Measurements from ENCODE around the gene ALK.

The ALK gene

DNA sequence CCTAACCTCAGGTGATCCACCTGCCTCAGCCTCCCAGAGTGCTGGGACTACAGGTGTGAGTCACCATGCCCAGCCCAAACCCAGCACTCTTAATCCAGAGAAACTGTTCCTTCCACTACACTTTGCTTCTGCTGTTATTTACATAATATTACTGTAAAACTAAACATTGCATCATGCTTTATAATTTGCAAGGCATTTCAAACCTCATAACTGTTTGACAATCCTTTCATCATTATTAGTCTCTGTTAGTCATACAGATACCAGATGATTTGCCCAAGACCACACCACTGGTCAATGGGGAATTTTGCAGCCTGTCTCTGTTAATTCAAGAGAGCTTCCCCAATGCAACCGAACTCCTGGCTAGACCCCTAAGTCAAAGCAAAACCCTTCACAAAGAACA, 338.3 kb downstream of the ALK start:
- H3K27ac ChIP-seq, result no peak overlapping the region
- no peak overlapping the region for H3K4me3 ChIP-seq (ENCODE audit: low read depth in 1 of 2, low read length in 1 of 2)
- no peaks in the 10 kb centered on the region for H3K36me3 ChIP-seq

DNA sequence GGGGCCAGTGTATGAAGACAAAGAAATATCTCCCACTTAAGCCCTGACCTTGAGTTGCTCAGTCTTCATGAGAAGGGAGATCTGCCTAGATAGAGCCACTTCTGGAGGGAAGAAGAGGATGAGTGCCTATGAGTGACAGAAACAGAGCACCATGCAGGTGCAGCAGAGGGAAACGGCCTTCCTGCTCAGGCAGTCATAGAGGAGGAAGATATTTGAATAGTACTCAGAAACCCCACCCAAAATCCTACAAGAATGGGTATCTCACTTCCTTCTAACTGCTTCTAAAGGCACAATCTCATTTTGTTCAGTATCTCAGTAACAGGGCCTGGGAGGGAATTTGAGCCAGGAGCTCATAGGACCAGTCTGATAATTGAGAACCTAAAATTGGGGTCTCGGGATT, 339.3 kb downstream of the ALK start:
- H3K9me3 ChIP-seq, result no peaks in the 10 kb centered on the region
- no peak overlapping the region for H3K4me3 ChIP-seq (ENCODE audit: low read depth in 1 of 2, low read length in 1 of 2)
- no peaks in the 10 kb centered on the region for H3K36me3 ChIP-seq
- TF ChIP-seq, protein P1, sequence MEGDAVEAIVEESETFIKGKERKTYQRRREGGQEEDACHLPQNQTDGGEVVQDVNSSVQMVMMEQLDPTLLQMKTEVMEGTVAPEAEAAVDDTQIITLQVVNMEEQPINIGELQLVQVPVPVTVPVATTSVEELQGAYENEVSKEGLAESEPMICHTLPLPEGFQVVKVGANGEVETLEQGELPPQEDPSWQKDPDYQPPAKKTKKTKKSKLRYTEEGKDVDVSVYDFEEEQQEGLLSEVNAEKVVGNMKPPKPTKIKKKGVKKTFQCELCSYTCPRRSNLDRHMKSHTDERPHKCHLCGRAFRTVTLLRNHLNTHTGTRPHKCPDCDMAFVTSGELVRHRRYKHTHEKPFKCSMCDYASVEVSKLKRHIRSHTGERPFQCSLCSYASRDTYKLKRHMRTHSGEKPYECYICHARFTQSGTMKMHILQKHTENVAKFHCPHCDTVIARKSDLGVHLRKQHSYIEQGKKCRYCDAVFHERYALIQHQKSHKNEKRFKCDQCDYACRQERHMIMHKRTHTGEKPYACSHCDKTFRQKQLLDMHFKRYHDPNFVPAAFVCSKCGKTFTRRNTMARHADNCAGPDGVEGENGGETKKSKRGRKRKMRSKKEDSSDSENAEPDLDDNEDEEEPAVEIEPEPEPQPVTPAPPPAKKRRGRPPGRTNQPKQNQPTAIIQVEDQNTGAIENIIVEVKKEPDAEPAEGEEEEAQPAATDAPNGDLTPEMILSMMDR (IDR thresholded peaks at IDR 0.05), result no peak
- no peaks in the 10 kb centered on the region for H3K27me3 ChIP-seq
- no peak overlapping the region for H3K27ac ChIP-seq
- no peaks in the 10 kb centered on the region for H3K4me1 ChIP-seq (ENCODE audit: control insufficient read depth in 1 of 2, insufficient read depth in 1 of 2, low read depth in 1 of 2, low read length in 1 of 2)

More for the DNA sequence above, 338.3 kb downstream of the ALK start:
- Histone ChIP-seq H3K27me3 (no peaks in the 10 kb centered on the region), H3K9me3 (no peaks in the 10 kb centered on the region), H3K4me1 (ENCODE audit: control insufficient read depth in 1 of 2, insufficient read depth in 1 of 2, low read depth in 1 of 2, low read length in 1 of 2) (no peaks in the 10 kb centered on the region)
- TF ChIP-seq, protein P1 (IDR thresholded peaks at IDR 0.05), result no peak

- H3K36me3 ChIP-seq, result no peaks in the 10 kb centered on the region
- TF ChIP-seq, protein P1 (IDR thresholded peaks at IDR 0.05), result no peak
- H3K27ac ChIP-seq, result no peak overlapping the region
- no peaks in the 10 kb centered on the region for H3K27me3 ChIP-seq
- no peak overlapping the region for H3K4me3 ChIP-seq (ENCODE audit: low read depth in 1 of 2, low read length in 1 of 2)
- no peaks in the 10 kb centered on the region for H3K9me3 ChIP-seq
- H3K4me1 ChIP-seq (ENCODE audit: control insufficient read depth in 1 of 2, insufficient read depth in 1 of 2, low read depth in 1 of 2, low read length in 1 of 2), result no peaks in the 10 kb centered on the region
Observed at GRCh38 chr2:29580223-29580622, 341.2 kb downstream of the ALK start.

DNA sequence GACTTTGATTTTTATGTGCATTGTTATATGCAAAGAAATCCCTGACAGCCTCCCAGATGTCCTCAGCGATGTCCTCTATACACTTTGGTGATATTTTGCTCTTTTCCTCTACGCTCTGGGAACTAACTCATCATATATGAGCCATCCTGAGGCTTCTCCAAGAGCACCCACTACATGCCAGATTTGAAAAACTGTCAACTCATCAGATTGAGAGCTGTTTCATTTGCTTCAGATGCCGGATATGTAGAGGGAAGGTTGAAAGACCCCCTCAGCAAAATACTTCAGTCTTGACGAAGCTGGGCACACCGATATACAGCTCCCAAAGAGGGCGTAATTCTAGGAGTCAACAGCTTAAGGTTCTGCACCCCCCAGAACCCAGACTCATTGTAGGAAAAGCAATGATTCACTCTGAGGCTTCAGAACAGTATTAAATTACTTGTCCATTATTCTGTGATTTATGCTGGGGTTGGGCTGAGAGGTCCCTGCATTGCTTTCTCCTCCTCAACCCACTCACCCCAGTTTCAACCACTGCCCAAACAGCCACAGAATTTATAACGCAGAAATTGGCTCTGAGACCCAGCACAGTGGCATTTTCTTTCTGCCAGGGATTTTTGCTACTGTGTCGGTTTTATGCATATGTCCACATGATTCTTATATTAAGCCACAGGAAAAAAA, 341.8 kb downstream of the ALK start:
- H3K27ac ChIP-seq, result no peak overlapping the region
- TF ChIP-seq, protein P1 (IDR thresholded peaks at IDR 0.05), result no peak

DNA sequence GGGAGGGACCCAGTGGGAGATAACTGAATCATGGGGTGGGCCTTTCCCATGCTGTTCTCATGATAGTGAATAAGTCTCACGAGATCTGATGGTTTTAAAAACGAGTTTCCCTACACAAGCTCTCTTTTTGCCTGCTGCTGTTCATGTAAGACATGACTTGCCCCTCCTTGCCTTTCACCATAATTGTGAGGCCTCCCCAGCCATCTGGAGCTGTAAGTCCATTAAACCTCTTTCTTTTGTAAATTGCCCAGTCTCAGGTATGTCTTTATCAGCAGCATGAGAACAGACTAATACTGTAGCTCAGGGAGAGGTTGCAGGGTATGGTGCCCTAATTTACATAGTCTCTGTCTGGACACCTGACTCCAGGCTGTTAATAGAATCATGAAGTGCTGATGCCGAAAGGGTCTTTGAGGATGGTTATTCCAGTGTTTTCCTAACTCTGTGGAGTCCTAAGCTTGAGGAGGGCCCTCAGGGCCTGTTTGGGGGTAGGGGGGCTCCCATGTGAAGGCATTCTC, 343.2 kb downstream of the ALK start:
- no peaks in the 10 kb centered on the region for H3K9me3 ChIP-seq
- no peaks in the 10 kb centered on the region for H3K4me1 ChIP-seq (ENCODE audit: control insufficient read depth in 1 of 2, insufficient read depth in 1 of 2, low read depth in 1 of 2, low read length in 1 of 2)
- no peaks in the 10 kb centered on the region for H3K27me3 ChIP-seq
- no peak overlapping the region for H3K27ac ChIP-seq
- TF ChIP-seq, protein P1 (IDR thresholded peaks at IDR 0.05), result no peak
- H3K36me3 ChIP-seq, result no peaks in the 10 kb centered on the region
- no peak overlapping the region for H3K4me3 ChIP-seq (ENCODE audit: low read depth in 1 of 2, low read length in 1 of 2)

More for the DNA sequence above, 341.8 kb downstream of the ALK start:
- Histone ChIP-seq H3K36me3 (no peaks in the 10 kb centered on the region), H3K4me3 (ENCODE audit: low read depth in 1 of 2, low read length in 1 of 2) (no peak overlapping the region), H3K9me3 (no peaks in the 10 kb centered on the region), H3K4me1 (ENCODE audit: control insufficient read depth in 1 of 2, insufficient read depth in 1 of 2, low read depth in 1 of 2, low read length in 1 of 2) (no peaks in the 10 kb centered on the region), H3K27me3 (no peaks in the 10 kb centered on the region)
